NCI-H774 (cell line): ENCODE data around the gene LUM.
"Not testable (repeated sequence)": the region's sequence is repeated elsewhere in the genome, so short reads cannot be mapped to it uniquely, and the experiment has no call there.

ENCODE experiments used
- DNase-seq: peaks from one replicate; lab custom pipeline; 2025; lab: John Stamatoyannopoulos, UW

LUM gene

DNA sequence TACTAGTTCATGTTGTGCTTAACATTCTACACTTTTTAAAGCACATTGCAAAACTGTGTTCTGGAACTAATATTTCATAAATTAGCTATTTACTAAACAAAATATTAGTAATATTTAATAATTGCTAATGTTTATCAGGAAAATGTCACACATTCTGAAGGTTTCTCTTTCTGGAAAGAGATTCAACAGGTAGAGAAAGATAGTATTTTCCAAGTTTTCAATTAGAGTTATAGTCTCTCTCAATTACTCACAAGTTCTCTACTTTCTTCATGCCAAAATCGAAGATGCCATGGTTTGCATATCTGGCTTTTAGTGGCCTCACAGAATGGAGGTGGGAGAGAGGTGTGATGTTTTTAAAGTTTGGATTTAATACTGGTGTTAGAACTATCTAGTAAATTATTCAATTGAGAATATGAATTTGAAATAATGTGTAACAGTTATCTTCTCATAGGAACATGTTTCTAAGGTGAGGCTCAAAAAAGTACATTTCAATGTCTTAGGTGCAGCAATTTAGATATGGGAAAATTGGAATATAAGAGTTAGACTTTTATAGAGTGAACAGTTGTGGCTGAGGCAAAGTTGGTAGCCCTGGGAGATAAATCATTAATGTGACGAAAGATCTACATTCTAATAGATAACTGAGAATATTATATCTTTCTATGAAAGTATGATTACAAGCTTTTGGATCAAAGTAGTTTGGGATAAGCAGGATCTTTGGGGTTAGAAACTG is 1.5 kb downstream of the LUM start:
- DNase-seq, result no peak

DNA sequence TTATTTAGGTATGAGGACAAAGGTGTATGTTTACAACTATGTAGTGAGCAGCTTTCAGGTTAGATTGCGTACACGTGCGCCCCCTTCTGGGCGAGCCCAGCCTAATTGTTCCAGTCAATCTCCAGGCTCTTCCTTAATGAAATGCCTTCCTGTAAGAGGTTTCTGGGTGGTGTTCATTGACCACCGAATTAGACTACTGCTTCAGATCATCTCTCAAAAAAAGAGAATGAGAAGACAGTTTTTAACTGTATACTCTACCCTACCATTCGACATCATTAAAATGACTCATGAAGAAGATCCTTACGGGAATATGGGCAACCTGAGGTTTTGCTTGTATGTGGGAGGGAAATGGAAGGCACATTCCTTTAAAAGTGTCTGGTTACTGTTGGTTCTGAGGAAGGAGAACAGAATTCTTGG is 2.1 kb downstream of the LUM start:
- no peak for DNase-seq

DNA sequence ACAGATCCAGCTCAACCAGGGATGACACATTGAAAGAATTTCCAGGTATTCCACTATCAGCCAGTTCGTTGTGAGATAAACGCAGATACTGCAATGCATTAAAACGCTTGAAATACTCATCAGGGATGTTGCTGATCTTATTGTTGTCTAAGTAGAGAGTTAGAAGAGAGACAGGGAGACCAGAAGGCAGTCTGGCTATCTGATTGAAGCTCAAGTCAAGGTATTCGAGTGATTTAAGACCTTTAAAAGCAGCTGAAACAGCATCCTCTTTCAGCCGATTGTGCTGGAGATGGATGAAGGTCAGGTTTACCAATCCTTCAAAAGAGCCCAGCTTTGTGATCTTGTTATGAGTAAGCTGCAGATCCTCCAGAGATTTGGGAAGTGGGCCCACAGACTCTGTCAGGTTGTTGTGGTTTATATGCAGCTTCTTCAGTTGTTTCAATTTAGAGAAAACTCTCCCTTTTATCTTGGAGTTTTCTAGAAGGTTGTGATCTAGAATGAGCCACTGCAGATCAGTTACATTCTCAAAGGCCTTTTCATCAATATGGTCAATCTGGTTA is 3.0 kb downstream of the LUM start:
- no peak for DNase-seq

DNA sequence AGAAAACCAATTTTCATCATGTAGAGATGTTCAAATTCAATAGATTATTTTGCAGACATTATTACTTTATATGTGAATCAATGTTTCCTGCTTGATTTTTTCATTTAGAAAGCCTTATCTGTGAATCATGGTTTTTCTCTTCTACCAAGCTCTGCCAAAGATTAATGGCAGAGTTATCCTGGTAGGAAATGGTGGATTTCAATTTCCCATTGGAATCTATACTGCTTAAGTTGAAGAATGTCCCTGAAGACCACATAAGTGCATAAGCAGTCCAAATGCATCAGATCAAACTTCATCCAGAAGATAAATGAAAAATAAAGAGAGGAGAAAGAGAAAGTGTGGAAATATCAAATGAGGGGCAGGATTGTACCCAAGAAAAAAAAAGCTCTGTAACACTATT is 5.0 kb downstream of the LUM start:
- DNase-seq, result no peak

DNA sequence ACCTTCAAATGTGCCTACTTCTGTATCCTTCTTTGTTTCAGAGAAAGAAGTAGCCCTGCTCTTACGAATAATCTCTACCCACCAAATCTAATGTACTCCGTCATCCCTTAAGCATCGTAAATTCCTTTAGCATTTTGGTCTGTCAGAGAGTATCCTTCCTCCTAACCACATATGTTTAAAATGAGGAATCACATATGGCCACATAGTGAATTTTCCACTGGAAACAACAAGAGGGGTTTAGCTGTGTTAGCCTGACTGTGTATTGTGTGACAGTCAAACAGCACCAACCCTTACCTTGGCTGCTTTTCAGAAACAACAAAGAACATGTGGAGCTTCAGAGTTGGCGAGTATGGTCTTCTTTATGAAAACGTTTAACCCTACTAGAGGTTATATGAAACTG is 5.5 kb downstream of the LUM start:
- no peak for DNase-seq

DNA sequence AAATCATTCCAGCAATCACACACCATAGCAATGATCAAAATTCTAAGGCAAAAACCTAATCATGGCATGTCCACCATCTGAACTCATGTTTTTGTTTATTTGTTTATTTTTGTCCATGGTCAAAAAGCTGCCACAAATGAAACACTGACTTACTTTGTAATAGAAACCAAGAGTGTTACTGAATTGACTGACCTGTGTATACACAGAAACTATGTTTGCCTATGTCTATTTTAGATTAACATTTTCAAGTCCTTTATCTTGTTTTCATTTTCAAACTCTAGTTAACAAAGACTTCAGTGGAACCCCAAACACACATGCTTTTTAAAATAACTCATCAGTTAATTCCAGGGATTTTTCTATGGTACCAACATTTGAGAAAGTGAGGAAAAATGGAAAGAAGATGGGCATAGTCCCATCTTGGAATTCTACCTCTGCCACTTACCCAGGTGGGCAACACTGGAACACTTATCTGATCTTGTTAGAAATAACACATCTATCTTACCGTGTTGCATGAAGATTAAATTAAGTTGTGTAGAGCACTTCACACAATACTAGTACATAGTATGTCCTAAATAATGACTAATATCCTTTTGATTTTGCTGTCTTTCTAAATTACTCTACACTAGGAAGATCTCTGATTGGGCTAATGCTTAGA is 6.4 kb downstream of the LUM start:
- DNase-seq, result no peak

DNA sequence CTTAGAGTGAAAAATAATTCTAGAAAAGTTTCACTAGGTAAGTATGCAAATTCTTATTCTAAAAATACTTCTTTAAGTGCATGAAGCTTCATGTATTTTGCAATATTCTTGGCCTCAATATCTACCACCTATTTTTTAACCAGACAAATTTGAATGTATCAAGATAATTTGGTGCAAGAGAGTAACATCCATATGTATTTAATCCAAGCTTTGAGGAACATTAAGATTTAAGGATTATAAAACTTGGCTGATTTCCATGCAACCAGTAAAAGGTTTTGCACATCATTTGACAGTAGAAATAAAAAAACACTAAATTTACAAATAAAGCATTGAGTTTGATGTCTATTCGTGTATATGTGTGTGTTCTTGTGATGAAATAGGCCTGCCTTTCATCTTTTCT is 7.7 kb downstream of the LUM start:
- DNase-seq, result no peak

DNA sequence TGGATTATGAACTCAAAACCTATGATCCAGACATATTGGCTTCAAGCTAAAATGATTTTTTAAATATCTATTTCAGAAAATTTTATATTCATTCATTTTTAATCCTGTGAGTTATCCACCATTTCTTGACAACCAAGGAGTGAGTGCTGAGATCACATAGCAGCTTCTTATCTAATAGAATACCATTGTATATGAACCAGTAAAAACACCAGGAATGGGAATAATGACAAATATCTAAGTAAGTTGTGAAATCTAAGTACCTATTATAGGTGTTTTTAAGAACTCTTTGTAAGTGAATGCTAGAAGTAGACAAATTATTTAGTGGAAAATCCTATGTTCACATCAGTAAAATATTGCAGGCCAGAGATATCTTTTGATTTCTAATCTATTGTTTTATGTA is 8.2 kb downstream of the LUM start:
- DNase-seq, result no peak

DNA sequence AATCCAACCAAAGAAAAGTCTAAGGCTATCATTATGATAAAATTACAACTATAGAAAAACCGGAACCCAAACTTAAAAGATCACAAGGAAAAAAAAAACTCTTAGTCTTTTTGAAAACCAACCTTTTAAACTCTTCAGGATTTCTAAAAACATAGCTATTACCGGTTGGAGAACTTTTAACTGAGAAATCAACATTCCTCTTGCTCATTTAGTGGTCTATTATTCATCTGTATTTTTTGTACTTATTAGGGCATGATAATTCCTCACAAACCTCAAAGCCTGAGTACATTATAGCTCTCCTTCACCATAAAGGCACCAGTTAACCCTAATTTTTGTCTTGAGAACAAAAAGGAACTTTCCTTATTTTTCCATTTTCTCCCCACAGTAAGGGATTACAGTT is 10.4 kb downstream of the LUM start:
- DNase-seq, result no peak

DNA sequence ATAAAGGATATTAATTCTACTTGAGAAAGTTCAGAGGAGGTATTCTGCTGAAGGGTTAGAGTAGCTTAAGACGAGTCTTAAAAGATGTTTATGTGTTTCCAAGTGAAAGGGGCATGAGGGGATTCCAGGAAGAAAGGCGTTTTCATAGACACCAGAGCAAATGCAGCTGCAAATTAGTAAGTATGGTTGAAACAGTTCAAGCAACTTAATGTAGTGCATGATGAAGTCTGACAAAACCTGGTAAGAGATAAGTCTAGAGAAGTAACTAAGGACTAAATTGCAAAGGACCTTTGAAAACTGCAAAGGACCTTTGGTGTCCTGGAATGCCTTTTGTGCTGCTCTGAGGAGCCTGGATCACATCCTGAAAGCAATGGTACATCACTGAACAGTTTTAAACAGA is 11.5 kb downstream of the LUM start:
- no peak for DNase-seq

DNA sequence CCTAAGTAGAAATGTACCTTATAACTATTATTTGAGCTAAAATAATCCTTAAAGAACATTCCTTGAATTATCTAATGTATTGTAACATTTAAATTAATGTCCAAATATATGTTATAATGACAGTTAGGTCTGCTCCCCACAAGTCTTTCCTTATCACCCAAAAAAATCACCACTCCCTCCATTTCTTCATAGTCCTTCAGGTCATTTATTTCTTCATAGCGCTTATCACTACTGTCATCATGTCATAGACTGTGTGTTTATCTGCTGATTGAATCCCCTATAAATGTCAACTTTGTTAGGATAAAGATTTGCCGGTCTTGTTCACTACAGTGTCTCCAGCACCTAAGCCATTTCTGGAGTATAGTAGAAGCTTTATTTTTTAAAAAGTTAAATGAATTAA is 12.0 kb downstream of the LUM start:
- no peak for DNase-seq

DNA sequence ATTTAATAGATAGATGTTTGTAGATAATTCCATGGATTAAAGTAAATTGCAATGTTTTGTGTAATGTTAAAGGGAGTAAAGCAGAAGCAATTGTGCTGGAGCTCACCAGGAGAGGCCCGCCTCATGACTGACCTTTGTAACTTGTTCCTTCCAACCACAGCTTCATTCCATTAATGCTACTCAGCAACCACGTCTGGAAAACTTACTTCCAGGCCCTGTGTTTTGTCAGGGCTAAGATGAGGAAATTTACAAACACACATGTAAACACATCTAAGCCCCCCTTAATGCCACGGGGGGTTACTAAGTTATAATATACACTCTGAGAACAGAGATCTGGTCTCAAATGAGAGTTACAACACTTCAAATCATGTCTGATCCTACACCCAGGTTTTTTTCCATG is 12.4 kb downstream of the LUM start:
- no peak for DNase-seq

DNA sequence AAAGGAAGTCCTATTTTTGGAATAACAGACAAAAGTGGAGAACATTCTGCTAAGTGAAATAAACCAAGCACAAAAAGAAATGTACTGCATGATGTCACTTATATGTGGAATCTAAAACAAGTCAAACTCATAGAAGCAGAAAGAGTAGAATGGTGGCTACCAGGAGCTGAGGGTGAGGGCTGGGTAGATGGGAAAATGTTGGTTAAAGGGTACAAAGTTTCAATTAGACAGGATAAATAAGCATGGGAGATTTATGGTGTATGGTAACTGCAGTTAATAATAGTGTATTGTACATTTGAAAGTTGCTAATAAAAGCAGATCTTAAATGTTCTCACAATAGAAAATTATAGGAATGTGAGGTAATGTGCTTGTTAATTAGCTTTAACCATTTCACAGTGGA is 12.8 kb downstream of the LUM start:
- no peak for DNase-seq

DNA sequence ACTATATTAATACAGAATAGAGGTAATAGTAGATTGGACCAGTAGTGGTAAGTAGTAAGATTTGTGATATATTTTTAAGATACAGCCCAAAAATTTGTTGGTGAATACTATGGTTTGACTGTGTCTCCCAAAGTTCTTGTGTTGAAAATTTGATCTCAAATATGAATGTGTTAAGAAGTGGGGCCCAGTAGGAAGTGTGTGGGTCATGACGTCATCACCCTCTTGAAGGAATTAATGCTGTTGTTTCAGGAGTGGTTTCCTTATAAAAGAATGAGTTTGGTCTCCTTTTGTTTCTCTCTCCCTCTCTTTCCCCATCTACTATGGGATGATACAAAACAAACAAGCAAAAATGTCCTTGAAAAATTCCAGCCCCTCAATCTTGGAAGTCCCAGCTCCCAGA is 16.3 kb downstream of the LUM start:
- no peak for DNase-seq

DNA sequence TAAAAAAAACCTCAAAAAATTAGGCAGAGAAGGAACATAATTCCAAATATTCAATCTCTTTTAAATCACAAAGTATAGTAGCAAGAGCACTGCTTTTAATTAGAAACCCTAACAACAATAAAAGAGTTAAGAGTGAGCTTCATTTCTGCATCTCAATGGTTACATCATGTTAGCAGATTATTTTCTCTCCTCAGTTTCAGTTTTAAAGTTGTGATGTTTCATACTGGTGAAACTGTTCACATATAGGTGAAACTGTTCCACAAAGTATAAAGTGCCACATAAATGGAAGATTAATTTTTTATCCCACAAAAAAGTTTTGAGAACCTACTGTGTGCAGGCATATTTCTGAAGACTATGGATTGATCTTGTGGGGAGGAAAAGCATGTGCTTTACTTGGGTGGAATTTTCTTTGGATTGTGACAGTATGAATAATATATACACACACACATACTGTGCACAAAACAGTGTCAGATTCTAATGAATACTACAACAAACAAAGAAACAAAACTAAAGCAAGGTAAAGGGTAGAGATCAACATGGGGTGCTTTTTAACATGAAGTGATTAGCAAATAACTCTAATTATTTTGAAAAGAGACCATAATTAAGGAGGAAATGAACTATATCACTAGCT is 17.1 kb downstream of the LUM start:
- DNase-seq, result no peak

DNA sequence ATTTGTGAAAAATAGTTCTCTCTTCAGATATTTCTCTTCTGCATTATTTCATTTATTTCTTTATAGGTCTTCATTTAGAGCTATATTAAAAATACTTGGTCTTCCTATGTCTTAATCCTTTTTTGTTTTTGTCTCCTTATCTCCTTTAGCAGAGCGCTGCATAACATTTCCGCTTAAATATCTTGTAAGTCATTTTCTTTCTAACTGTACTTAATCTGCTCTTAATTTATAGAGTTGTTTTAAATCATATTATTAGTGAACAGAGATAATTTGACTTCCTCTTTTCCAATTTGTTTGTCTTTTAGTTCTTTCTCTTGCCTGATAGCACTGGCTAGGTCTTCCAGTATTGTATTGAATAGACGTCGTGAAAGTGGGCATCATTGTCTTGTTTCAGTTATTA is 18.0 kb downstream of the LUM start:
- no peak for DNase-seq

DNA sequence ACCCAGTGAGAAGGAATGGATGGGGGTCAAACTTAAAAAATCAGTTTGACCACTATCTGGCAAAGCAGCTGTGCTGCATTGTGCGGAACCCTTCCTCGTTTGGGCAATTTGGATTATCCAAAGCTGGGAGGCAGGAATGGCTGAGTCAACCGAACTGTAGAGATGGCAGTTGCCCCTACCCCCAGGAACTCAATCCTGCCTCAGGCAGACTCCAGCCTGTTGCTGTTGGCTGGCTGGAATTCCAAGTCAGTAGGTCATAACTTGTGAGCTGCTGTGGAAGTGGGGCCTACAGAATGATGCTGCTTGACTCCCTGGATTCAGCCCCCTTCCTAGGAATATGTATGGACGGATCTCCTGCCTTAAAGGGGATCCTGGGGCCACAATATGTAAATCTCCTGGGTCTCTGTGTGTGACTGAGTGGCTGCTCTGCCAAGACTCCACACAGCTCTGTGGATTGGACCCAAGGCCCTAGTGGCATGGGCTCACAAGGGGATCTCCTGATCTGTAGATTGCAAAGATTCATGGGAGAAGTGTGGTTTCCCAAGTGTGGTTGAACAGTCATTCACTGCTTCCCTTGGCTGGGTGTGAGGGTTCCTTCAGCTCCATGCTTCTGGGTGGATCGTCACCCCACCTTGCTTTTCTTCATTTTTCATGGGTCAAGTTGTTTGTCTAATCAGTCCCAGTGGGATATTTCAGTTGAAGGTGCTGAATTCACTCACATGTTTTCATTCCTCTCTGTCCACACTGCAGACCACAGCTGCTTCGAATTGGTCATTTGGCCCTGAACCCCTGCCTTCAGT is 19.2 kb downstream of the LUM start:
- DNase-seq, result no peak

DNA sequence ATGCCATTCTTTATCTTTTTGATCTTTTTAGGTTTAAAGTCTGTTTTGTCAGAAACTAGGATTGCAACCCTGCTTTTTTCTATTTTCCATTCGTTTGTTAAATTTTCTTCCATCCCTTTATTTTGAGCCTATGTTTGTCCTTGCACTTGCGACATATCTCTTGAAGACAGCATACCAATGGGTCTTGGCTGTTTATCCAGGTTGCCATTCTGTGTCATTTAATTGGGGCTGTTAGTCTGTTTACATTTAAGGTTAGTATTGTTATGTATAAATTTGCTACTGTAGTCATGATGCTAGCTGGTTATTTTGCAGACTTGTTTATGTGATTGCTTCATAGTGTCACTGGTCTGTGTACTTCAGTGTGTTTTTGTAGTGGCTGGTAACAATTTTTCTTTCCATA is 21.3 kb downstream of the LUM start:
- not testable (repeated sequence) for DNase-seq

DNA sequence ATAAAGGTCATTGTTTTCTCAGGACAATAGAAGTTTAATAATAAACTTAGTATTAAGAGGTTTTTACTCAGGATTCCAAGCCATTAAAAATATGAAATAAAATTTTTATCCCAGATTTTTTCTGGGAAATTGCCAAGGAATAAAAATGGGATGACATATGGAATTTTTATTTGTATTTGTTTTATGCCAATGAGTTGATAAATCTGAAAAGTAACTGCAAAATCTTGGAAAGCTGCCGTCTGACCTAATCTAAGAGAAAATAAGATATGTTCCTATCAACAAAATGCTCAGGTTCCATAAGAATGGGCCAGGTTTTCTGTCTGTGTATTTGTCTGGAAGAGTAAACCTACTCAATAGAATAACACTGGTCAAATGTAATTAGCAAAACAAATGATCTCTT is 31.3 kb downstream of the LUM start:
- DNase-seq, result no peak

DNA sequence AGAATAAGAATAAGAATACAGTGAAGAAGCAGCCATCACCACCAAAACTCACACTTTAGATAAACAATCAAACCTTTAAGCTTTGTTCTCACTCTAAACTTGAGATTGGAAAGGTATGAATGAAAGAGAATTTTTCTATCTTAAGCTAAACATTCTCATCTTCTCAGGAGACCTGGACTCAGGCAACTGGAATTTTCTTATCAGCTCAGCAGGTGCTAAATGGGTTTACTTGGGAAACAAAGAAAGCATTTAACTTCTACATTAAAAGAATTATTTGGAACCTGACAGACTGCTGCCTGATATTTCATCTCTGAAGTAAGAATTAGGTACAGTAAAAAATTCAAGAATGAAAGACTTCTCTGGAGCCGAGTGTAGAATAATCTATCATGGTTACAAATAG is 32.8 kb downstream of the LUM start:
- no peak for DNase-seq

DNA sequence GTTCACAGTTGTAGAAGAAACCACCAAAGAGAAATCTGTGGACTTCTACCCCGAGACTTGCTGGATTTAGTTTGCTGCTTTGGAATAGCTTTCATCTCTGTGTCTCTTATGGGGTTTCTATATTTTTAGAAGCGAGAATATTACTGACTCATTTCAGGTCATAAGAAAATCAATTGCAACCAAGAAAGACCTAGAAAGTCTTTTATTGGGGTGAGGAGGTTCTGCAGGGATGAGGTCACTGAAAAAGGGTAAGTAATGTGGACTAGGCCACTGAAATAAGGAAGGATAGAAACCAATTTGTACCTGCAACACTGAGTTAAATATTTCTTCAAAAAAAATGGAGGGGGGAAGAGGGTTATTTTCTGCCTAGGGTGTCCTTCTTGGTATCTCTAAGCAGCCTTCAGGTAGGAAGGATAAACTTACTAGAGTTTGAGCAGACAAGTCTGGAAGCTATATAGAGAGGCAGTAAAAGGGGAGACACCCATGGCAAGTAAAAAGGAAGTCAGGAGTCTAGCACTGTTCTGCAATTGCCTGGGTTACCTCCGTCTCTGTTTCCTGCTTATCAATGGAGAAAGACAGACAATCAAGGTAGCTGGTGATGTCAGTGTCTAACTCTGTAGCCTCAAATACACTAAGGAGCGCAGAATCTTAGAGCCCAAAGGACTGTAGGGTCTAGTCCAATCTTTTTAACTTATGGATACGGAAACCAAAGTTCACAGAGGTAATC is 33.9 kb downstream of the LUM start:
- DNase-seq, result no peak

DNA sequence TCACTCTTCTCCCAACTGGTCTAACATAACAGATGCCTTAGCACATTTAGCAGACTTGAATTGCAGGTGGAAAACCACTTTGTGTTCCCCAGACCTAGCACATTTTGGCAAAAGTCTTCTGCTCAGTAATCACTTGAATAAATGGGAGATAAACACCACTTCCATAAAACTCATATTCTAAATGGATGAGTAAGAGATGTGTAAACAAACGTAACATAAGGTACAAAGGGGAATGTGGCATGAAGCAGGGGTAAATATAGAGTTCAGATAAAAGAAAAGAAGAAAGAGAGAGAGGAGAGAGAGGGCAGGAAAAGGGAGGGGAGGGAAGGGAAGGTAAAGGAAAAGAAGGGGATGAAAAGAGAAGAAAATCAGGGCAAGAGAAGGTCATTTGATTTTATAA is 36.4 kb downstream of the LUM start:
- peak; percentile 17 for DNase-seq
